ENCODE data around the gene CHST6. TPM values are rescaled to one million over a fixed set of nuclear protein-coding genes. Genes with fewer than 3 reads are reported as not detected.
"Not testable (repeated sequence)": the region's sequence is repeated elsewhere in the genome, so short reads cannot be mapped to it uniquely, and the experiment has no call there.

The CHST6 gene
- total RNA-seq, 1 experiment from 2014 or later: 1.3 TPM

GRCh38 chr16:75503801-75504200 lies 8.6 kb upstream of the CHST6 start:
- Histone ChIP-seq H3K4me1 (no peaks in the 10 kb centered on the region), H3K27me3 (replicated peaks; ENCODE audit: control insufficient read depth, insufficient read depth, low read length) (no peaks in the 10 kb centered on the region), H3K4me3 (ENCODE audit: low read depth, low read length) (no peak overlapping the region), H3K36me3 (ENCODE audit: control insufficient read depth, insufficient read depth, low read length) (no peaks in the 10 kb centered on the region), H3K9me3 (no peaks in the 10 kb centered on the region)
- Mint-ChIP-seq H3K27ac (ENCODE audit: unreplicated experiment) (no peak overlapping the region), H3K27me3 (ENCODE audit: insufficient read depth, unreplicated experiment) (peaks cover 8% of the 10 kb centered on the region), H3K4me3 (ENCODE audit: unreplicated experiment) (no peak overlapping the region), H3K9me3 (ENCODE audit: unreplicated experiment) (no peaks in the 10 kb centered on the region), H3K4me1 (ENCODE audit: low read depth, unreplicated experiment) (no peaks in the 10 kb centered on the region), H3K36me3 (ENCODE audit: insufficient read depth, unreplicated experiment) (no peaks in the 10 kb centered on the region)
- ChIA-PET CTCF (no interaction called here), POLR2A (no interaction called here)
- no peak for DNase-seq
- BruUV-seq (replicated peaks): no TSS peak
- intact Hi-C loops (cut with micrococcal nuclease; ENCODE audit: unreplicated experiment): no loop called here
- no peak for TF ChIP-seq CTCF (IDR thresholded peaks at IDR 0.05; ENCODE audit: insufficient read depth in 1 of 2, low read depth in 1 of 2, low read length in 1 of 2, severe bottlenecking in 1 of 2, unreplicated experiment in 1 of 2)

- no peak overlapping the region for H3K4me3 Mint-ChIP-seq (ENCODE audit: unreplicated experiment)
- no peaks in the 10 kb centered on the region for H3K9me3 Mint-ChIP-seq (ENCODE audit: unreplicated experiment)
- no peaks in the 10 kb centered on the region for H3K4me1 Mint-ChIP-seq (ENCODE audit: low read depth, unreplicated experiment)
- no peak overlapping the region for H3K4me3 ChIP-seq (ENCODE audit: low read depth, low read length)
- no peak for DNase-seq
- ChIA-PET CTCF (no interaction called here), POLR2A (no interaction called here)
- no peak for TF ChIP-seq CTCF (IDR thresholded peaks at IDR 0.05; ENCODE audit: insufficient read depth in 1 of 2, low read depth in 1 of 2, low read length in 1 of 2, severe bottlenecking in 1 of 2, unreplicated experiment in 1 of 2)
- H3K27me3 ChIP-seq (replicated peaks; ENCODE audit: control insufficient read depth, insufficient read depth, low read length): no peaks in the 10 kb centered on the region
- intact Hi-C loops (cut with micrococcal nuclease; ENCODE audit: unreplicated experiment): no loop called here
- no peak overlapping the region for H3K27ac Mint-ChIP-seq (ENCODE audit: unreplicated experiment)
- H3K27me3 Mint-ChIP-seq (ENCODE audit: insufficient read depth, unreplicated experiment): peaks cover 4% of the 10 kb centered on the region
- BruUV-seq (replicated peaks): no TSS peak
- no peaks in the 10 kb centered on the region for H3K36me3 Mint-ChIP-seq (ENCODE audit: insufficient read depth, unreplicated experiment)
- no peaks in the 10 kb centered on the region for H3K36me3 ChIP-seq (ENCODE audit: control insufficient read depth, insufficient read depth, low read length)
- no peaks in the 10 kb centered on the region for H3K4me1 ChIP-seq
- H3K9me3 ChIP-seq: no peaks in the 10 kb centered on the region
Measured at GRCh38 chr16:75502916-75503605, 7.8 kb upstream of the CHST6 start.

GRCh38 chr16:75501820-75502219 lies 6.6 kb upstream of the CHST6 start:
- H3K36me3 Mint-ChIP-seq (ENCODE audit: insufficient read depth, unreplicated experiment); H3K27me3 ChIP-seq (replicated peaks; ENCODE audit: control insufficient read depth, insufficient read depth, low read length); H3K9me3 Mint-ChIP-seq (ENCODE audit: unreplicated experiment); H3K36me3 ChIP-seq (ENCODE audit: control insufficient read depth, insufficient read depth, low read length); BruUV-seq (replicated peaks); H3K4me3 Mint-ChIP-seq (ENCODE audit: unreplicated experiment); H3K9me3 ChIP-seq; H3K27me3 Mint-ChIP-seq (ENCODE audit: insufficient read depth, unreplicated experiment); H3K27ac Mint-ChIP-seq (ENCODE audit: unreplicated experiment); H3K4me1 ChIP-seq; H3K4me1 Mint-ChIP-seq (ENCODE audit: low read depth, unreplicated experiment); H3K4me3 ChIP-seq (ENCODE audit: low read depth, low read length); CTCF ChIA-PET; intact Hi-C loops (cut with micrococcal nuclease; ENCODE audit: unreplicated experiment): not testable (repeated sequence)
- POLR2A ChIA-PET: interaction anchor here (0.6 kb wide), 1 partner anchor 791 kb away, joined by 3 read pairs; no protein-coding TSS in a partner anchor
- DNase-seq: peak in 1 of 2 experiments; percentile 37
